NB4 (cell line): Measurements from ENCODE around the gene CHMP1A.
"Not testable (repeated sequence)": the region's sequence is repeated elsewhere in the genome, so short reads cannot be mapped to it uniquely, and the experiment has no call there.

Experiments used
- DNase-seq: peaks from one replicate; pipeline ENCODE4 v3.0.0; 2010; ENCODE audit warnings: low read depth
- H3K4me3 ChIP-seq: one replicate; pipeline ENCODE4 v1.5.1; 2011; ENCODE audit warnings: mild to moderate bottlenecking, low read depth, low read length, moderate library complexity
- MYC ChIP-seq: IDR thresholded peaks from 2 replicates; pipeline ENCODE4 v1.6.1; 2011; ENCODE audit warnings: low read depth, low read length
- POLR2A ChIP-seq: IDR thresholded peaks from 2 replicates; pipeline ENCODE4 v1.6.1; 2011; ENCODE audit warnings: mild to moderate bottlenecking; ENCODE audit not compliant: insufficient read length; ENCODE audit errors: extremely low read depth
- TF ChIP-seq, protein P1 (sequence below): IDR thresholded peaks from 2 replicates; pipeline ENCODE4 v1.6.1; 2011; ENCODE audit warnings: low read depth, low read length
- TF ChIP-seq, protein P2 (sequence below): IDR thresholded peaks from one replicate; pipeline ENCODE4 v1.5.1; 2012; ENCODE audit warnings: low read depth, low read length

Gene CHMP1A

DNA sequence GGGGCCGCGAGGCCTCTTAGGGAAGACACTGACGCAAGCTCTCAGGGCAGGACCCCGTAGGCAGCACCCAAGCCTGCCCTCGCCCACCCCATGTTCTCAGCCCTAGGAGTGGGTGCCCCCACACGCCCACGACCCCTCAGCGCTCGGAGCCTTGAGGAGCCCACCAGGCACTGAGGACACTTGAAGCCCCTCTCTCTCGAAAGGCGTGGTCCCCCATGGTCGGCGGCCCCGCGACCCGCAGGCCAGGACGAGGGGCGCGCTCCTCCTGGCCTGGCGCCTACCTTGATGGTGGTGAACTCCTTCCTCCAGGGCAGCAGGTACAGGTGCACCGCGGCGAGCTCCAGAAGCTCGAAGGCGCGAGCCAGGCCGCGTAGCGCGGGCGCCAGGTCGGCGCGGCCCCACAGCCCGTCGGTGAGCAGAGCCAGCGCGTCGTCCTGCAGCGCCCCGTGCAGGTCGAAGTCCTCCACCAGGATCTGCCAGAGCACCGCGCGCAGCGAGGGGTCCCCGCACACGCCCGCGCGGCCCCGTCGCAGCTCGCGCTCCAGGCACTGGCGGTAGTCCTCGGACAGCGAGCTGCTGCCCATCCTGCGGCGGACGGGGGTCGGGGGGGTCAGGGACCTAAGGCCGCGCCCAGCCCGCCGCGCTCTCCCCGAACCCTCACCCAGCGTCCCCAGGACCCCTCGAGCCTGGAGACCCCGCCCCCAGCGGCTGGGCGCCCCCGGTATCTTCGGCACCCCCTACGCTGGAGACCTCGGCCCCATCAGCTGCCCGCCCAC is 43.3 kb upstream of the CHMP1A start:
- H3K4me3 ChIP-seq, result peak overlapping the region; percentile 49
- DNase-seq, result peak; percentile 60
- TF ChIP-seq, protein P1, sequence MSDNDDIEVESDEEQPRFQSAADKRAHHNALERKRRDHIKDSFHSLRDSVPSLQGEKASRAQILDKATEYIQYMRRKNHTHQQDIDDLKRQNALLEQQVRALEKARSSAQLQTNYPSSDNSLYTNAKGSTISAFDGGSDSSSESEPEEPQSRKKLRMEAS, result no peak
- TF ChIP-seq, protein P2, sequence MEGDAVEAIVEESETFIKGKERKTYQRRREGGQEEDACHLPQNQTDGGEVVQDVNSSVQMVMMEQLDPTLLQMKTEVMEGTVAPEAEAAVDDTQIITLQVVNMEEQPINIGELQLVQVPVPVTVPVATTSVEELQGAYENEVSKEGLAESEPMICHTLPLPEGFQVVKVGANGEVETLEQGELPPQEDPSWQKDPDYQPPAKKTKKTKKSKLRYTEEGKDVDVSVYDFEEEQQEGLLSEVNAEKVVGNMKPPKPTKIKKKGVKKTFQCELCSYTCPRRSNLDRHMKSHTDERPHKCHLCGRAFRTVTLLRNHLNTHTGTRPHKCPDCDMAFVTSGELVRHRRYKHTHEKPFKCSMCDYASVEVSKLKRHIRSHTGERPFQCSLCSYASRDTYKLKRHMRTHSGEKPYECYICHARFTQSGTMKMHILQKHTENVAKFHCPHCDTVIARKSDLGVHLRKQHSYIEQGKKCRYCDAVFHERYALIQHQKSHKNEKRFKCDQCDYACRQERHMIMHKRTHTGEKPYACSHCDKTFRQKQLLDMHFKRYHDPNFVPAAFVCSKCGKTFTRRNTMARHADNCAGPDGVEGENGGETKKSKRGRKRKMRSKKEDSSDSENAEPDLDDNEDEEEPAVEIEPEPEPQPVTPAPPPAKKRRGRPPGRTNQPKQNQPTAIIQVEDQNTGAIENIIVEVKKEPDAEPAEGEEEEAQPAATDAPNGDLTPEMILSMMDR, result no peak
- TF ChIP-seq MYC (no peak), POLR2A (no peak)

DNA sequence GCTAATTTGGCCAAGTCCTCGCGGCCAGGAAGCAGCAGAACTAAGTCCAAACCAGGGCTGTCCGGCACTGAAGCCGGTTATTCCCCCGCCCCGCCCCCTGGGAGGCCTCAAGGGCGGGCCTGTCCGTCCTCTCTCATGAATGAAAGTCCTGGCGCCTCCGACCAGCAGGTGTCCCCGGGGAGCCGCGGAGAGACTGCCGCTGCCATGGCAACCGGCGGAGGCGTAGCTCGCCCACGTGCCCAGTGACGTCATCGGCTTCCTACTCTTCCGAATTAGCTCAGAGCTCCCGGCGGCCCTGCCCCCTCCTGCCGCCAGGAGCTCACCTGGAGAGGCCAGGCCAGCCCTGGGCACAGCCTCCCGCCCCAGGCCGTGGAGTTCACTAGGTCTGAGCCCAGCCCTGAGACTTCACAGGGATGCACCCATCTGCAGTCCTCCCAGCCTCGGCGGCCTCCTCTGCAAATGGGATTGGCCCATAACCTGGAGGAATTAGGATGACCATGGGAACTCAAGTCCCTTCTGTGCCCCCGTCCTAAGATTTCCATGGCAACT is 42.7 kb upstream of the CHMP1A start:
- TF ChIP-seq, protein P1, result peak; percentile 96
- TF ChIP-seq MYC (peak; percentile 78), POLR2A (no peak)
- TF ChIP-seq, protein P2, result peak; percentile 8

DNA sequence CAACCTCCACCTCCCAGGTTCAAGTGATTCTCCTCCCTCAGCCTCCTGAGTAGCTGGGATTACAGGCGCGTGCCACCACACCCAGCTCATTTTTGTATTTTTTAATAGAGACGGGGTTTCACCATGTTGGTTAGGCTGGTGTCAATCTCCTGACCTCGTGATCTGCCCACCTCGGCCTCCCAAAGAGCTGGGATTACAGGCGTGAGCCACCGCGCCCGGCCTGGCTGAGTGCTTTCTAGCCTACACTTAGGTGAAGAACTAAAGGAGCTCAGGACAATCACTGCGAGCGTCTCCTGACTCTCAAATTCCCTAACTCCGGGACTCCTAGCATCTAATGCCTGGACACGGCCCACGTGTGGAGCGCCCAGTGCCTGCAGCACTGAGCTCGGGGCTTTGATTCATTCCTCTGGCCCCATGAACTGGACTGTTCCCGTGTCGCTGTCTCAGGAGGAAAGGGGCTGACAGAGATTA is 42.2 kb upstream of the CHMP1A start:
- not testable (repeated sequence) for DNase-seq, H3K4me3 ChIP-seq

More for the DNA sequence above, 42.7 kb upstream of the CHMP1A start:
- peak; percentile 95 for DNase-seq
- H3K4me3 ChIP-seq, result no peak overlapping the region

DNA sequence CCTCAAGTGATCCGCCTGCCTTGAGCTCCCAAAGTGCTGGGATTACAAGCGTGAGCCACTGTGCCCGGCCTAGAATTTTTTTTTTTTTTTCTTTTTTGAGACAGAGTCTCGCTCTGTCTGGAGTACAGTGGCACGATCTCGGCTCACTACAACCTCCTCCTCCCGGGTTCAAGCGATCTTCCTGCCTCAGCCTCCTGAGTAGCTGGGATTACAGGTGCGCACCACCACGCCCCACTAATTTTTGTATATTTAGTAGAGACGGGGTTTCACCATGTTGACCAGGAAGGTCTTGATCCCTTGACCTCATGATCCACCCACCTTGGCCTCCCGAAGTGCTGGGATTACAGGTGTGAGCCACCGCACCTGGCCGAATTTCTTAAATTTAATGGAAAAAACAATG is 41.2 kb upstream of the CHMP1A start:
- not testable (repeated sequence) for DNase-seq, H3K4me3 ChIP-seq

DNA sequence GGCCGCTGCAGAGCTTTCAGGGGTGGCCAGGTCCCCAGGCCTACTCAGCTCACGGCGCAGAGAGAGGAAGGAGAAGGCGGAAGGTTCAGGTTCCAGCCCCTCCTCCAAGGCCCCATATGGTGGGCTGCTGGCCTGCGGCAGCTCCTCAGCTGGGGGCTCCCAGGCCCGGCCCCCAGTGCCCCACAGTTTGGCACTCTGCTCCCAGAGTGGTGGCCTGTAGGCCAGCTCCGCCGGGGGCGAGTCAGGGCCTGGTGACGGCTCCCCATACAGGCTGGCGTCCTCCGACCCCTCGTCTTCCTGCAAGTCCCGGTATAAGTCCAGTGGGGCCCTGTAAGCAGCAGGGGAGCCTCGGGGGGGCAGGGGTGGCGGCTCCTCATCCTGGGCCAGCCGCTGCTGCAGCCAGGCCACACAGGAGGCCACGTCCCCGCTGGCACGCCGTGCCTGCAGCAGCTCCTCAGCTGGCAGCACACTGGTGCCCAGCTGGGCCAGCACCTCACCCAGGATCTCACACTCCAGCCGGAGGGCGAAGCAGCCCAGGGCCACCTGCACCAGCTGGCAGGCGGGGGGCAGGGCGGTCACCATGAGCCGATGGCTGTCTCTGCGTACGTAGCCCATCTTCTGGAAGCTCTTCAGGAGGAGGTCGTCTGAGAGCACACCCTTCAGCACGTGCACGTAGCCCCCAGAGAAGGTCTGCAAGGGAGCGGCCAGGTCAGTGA is 40.3 kb upstream of the CHMP1A start:
- H3K4me3 ChIP-seq, result no peak overlapping the region
- TF ChIP-seq POLR2A (no peak), MYC (no peak)
- TF ChIP-seq, protein P2, result no peak
- TF ChIP-seq, protein P1, result no peak
- peak; percentile 21 for DNase-seq

DNA sequence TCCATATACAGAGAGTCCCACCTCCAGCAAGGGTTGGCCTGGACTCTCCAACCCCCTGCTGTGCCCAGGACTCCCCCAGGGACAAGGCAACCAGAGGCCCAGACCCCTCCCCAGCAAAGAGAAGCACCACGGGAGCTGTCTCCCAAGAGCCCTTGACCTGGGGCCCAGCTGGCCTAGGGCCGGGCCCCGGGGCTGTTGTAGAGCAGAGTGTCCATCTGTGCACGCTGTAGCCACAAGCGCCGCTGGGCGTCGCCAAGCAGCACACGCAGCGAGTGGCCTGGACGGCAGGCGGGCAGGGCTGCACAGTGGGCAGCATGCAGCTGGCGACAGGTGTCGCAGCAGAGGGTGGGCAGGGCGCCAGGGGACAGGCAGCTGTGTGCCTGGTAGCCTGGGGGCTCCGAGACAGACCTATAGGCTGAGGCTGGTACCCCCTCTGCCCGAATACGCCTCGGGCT is 39.7 kb upstream of the CHMP1A start:
- H3K4me3 ChIP-seq, result no peak overlapping the region
- DNase-seq, result peak; percentile 14
- TF ChIP-seq MYC (no peak), POLR2A (no peak)
- TF ChIP-seq, protein P1, result no peak
- TF ChIP-seq, protein P2, result no peak
